Prostate gland (tissue), 2 donors: ENCODE measurements around the gene OGFOD3. TPM values are rescaled to one million over a fixed set of nuclear protein-coding genes. Genes with fewer than 3 reads are reported as not detected.
"Not testable (repeated sequence)": the region's sequence is repeated elsewhere in the genome, so short reads cannot be mapped to it uniquely, and the experiment has no call there.

Source experiments
- DNase-seq: peaks from one replicate; pipeline ENCODE4 v3.0.0-alpha.2; 2019; ENCODE audit warnings: low spot score
- H3K27ac ChIP-seq, 2 donors: fragments of 200-600 bp; sonication (generic); 2 replicates each; pipeline ENCODE4 v1.5.1; 2017 to 2019
- H3K27me3 ChIP-seq: fragments of 200-600 bp; sonication (generic); replicated peaks from 2 replicates; pipeline ENCODE4 v1.5.1; 2019; ENCODE audit not compliant: insufficient read depth
- H3K36me3 ChIP-seq, 2 donors: fragments of 200-600 bp; sonication (generic); 1 replicate in 1 of 2; 2 replicates in 1 of 2; pipeline versions ENCODE4 v1.5.1 to v1.8.1; 2017 to 2019
- H3K4me1 ChIP-seq: fragments of 200-600 bp; sonication (generic); replicated peaks from 2 replicates; pipeline ENCODE4 v1.5.1; 2019
- H3K4me3 ChIP-seq, 2 donors: fragments of 200-600 bp; sonication (generic); 2 replicates each; pipeline ENCODE4 v1.5.1; 2017 to 2019
- H3K9me3 ChIP-seq: fragments of 200-600 bp; sonication (generic); 2 replicates; pipeline ENCODE4 v1.5.1; 2017
- POLR2A ChIP-seq: fragments of 450-650 bp; IDR thresholded peaks from one replicate; pipeline ENCODE4 v1.6.1; 2016; ENCODE audit warnings: antibody characterized with exemption, mild to moderate bottlenecking
- POLR2AphosphoS5 ChIP-seq: sonication (generic); formaldehyde crosslinking; IDR thresholded peaks from one replicate; pipeline ENCODE4 v1.6.1; 2017; ENCODE audit warnings: antibody characterized with exemption
- WGBS: methylation state at CpG from one replicate; pipeline ENCODE4 v1.1.5; 2018; 5-methylcytosine and 5-hydroxymethylcytosine counted together
- intact Hi-C: fragments of 100-400 bp; cut with DNase I; formaldehyde crosslinking; loops from one replicate; pipeline ENCODE4 v1.14.2; 2022
- total RNA-seq, 2 donors: library from RNA; depleted of rRNA; stranded (reverse); fragments of >200 nt; gene quantifications; one replicate each; pipeline ENCODE4 v1.1.0, GENCODE V29; 2016
- TF ChIP-seq, protein P1 (sequence below), 4 experiments: fragments of 200-600 bp in 2 of 4; fragments of 450-650 bp in 2 of 4; sonication (generic) in 2 of 4; IDR thresholded peaks; 1 replicate in 3 of 4; 2 replicates in 1 of 4; pipeline ENCODE4 v1.5.1; 2016 to 2019; ENCODE audit warnings: antibody characterized with exemption in 4 of 4, mild to moderate bottlenecking in 2 of 4, moderate library complexity in 2 of 4

Gene OGFOD3
- total RNA-seq, 2 donors from 2014 or later = 41.0 to 65.8 TPM

DNA sequence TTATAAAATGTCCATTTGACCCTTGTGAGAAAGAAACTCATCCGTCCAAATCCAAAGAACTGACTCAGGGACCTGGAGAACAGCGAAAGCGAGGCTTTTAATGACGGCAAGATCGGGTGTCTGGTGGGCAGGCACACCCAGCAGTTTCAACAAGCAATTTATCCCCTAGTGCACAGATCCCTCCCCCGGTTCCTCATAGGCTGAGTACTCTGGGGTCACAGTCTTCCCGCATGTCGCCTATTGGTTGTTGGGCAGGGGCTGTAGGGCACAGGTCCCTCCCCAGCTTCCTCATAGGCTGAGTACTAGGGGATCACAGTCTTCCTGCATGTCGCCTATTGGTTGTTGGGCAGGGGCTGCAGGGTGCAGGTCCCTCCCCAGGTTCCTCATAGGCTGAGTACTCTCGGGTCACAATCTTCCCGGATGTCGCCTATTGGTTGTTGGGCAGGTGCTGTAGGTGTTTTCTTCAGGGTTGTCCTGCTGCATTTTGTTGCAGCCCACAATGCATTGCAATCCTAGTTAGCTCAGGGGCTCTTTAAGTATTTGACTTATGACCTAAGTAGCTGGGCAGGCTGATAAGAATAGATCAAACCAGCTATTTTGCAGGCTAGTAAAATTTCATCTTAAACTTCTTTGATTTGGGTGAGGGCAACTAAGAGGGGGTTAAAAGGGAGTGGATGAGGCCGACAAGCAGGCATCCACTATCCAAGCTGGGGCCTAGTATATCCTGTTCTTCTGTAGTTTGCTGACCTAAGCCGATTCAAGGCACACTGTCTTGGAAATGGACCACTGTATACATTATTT is 50.5 kb downstream of the OGFOD3 start:
- no peak overlapping the region for H3K27ac ChIP-seq
- peaks cover 14% of the 10 kb centered on the region for H3K27me3 ChIP-seq
- DNase-seq = no peak
- TF ChIP-seq, protein P1, sequence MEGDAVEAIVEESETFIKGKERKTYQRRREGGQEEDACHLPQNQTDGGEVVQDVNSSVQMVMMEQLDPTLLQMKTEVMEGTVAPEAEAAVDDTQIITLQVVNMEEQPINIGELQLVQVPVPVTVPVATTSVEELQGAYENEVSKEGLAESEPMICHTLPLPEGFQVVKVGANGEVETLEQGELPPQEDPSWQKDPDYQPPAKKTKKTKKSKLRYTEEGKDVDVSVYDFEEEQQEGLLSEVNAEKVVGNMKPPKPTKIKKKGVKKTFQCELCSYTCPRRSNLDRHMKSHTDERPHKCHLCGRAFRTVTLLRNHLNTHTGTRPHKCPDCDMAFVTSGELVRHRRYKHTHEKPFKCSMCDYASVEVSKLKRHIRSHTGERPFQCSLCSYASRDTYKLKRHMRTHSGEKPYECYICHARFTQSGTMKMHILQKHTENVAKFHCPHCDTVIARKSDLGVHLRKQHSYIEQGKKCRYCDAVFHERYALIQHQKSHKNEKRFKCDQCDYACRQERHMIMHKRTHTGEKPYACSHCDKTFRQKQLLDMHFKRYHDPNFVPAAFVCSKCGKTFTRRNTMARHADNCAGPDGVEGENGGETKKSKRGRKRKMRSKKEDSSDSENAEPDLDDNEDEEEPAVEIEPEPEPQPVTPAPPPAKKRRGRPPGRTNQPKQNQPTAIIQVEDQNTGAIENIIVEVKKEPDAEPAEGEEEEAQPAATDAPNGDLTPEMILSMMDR (IDR thresholded peaks at IDR 0.05) = no peak
- TF ChIP-seq POLR2AphosphoS5 (no peak), POLR2A (no peak)
- 84% methylated on average over 14 of the region's 14 CpGs for WGBS
- H3K4me1 ChIP-seq = peaks cover 4% of the 10 kb centered on the region
- H3K9me3 ChIP-seq = no peaks in the 10 kb centered on the region
- no peaks in the 10 kb centered on the region for H3K36me3 ChIP-seq
- intact Hi-C loops = no loop called here
- no peak overlapping the region for H3K4me3 ChIP-seq

DNA sequence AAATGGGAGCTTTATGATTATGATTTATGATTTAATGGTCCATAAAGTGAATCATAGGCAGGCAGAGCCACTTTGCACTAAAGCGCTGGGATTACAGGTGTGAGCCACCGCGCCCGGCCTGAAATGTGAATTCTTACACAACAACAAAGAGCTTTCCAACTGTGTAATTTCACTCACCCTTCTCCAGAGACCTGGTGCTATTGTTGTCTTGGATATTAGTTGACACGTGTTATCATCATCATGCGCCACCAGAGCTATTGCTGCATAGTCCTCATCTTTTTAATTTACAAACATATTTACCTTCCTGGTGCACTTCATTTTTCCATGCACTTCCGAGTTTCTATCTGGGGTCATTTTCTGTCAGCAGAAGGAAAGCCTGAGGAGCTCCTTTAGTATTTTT is 51.6 kb downstream of the OGFOD3 start:
- TF ChIP-seq POLR2AphosphoS5 (no peak), POLR2A (no peak)
- TF ChIP-seq, protein P1 (IDR thresholded peaks at IDR 0.05) = no peak
- DNase-seq = no peak
- Histone ChIP-seq H3K36me3 (no peaks in the 10 kb centered on the region), H3K9me3 (no peaks in the 10 kb centered on the region), H3K27me3 (peaks cover 8% of the 10 kb centered on the region), H3K27ac (no peak overlapping the region), H3K4me3 (no peak overlapping the region), H3K4me1 (peaks cover 4% of the 10 kb centered on the region)
- WGBS = 85% methylated on average over 7 of the region's 7 CpGs
- intact Hi-C loops = no loop called here

DNA sequence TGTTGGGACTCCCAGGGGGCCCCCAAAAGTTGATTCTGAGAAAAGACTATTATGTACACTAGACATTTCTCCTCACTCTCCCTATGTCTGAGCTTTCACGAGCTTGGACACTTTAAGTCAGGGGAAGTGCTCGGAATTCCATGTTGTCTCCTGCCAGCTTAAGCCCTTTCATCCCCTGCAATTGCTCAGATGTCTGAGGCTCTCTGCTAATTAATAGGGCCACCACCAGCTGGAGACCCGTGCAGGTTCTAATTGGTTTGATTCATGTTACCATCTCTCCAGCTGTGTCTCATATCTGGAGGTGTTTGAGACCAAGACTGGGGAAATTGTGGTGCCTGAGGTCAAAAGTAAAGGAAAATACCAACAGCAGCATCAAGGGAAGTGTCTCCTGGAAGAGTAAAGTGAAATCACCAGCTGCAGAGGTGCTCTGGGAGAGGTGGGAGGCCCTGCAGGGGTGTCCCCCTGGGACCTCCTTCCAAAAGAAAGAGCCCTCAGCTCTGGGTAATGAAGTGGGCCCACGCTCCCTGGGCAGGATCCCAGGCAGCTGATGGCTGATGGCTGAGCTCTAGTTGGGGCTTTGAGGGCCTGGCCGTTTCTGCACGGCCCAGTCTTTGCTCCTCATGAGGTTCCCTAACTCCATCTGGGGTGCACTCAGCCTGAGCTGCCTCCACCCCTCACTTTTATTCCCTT is 52.6 kb downstream of the OGFOD3 start:
- TF ChIP-seq POLR2AphosphoS5 (no peak), POLR2A (no peak)
- TF ChIP-seq, protein P1 (IDR thresholded peaks at IDR 0.05) = no peak
- Histone ChIP-seq H3K27ac (no peak overlapping the region), H3K4me1 (no peaks in the 10 kb centered on the region), H3K4me3 (no peak overlapping the region), H3K27me3 (peaks cover 3% of the 10 kb centered on the region), H3K36me3 (no peaks in the 10 kb centered on the region), H3K9me3 (no peaks in the 10 kb centered on the region)
- intact Hi-C loops = no loop called here
- DNase-seq = no peak
- 80% methylated on average over 6 of the region's 6 CpGs for WGBS

GRCh38 chr17:82361885-82362633 is 56.3 kb downstream of the OGFOD3 start:
- Histone ChIP-seq H3K4me1 (no peaks in the 10 kb centered on the region), H3K9me3 (no peaks in the 10 kb centered on the region), H3K27ac (no peak overlapping the region), H3K27me3 (no peaks in the 10 kb centered on the region), H3K4me3 (no peak overlapping the region), H3K36me3 (no peaks in the 10 kb centered on the region)
- DNase-seq = no peak
- TF ChIP-seq, protein P1 (IDR thresholded peaks at IDR 0.05) = no peak
- no peak for TF ChIP-seq POLR2A
- no peak for TF ChIP-seq POLR2AphosphoS5
- WGBS = 92% methylated on average over 6 of the region's 6 CpGs
- intact Hi-C loops = no loop called here

DNA sequence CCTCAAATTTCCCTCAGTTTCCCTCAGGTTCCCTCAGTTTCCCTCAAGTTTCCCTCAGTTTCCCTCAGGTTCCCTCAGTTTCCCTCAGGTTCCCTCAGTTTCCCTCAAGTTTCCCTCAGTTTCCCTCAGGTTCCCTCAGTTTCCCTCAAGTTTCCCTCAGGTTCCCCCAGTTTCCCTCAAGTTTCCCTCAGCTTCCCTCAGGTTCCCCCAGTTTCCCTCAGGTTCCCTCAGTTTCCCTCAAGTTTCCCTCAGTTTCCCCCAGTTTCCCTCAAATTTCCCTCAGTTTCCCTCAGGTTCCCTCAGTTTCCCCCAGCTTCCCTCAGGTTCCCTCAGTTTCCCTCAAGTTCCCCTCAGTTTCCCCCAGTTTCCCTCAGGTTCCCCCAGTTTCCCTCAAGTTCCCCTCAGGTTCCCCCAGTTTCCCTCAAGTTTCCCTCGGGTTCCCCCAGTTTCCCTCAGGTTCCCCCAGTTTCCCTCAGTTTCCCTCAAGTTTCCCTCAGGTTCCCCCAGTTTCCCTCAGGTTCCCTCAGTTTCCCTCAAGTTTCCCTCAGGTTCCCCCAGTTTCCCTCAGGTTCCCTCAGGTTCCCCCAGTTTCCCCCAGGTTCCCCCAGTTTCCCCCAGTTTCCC is 58.8 kb downstream of the OGFOD3 start:
- not testable (repeated sequence) for H3K27ac ChIP-seq, H3K4me1 ChIP-seq, H3K9me3 ChIP-seq, H3K36me3 ChIP-seq, H3K4me3 ChIP-seq, H3K27me3 ChIP-seq, DNase-seq
- 92% methylated on average over 1 of the region's 1 CpG for WGBS
- intact Hi-C loops = loop anchor here (10.0 kb wide), 1 partner anchor 415 kb away; no protein-coding TSS in a partner anchor
